ENCODE data around the gene COL18A1. TPM values are rescaled to one million over a fixed set of nuclear protein-coding genes. Genes with fewer than 3 reads are reported as not detected.

The COL18A1 gene
- total and polyA plus RNA-seq, 2 of the 8 experiments (the other 6 are each of a cell fraction or from before 2014, with no cell fraction given) = 145 to 201 TPM

DNA sequence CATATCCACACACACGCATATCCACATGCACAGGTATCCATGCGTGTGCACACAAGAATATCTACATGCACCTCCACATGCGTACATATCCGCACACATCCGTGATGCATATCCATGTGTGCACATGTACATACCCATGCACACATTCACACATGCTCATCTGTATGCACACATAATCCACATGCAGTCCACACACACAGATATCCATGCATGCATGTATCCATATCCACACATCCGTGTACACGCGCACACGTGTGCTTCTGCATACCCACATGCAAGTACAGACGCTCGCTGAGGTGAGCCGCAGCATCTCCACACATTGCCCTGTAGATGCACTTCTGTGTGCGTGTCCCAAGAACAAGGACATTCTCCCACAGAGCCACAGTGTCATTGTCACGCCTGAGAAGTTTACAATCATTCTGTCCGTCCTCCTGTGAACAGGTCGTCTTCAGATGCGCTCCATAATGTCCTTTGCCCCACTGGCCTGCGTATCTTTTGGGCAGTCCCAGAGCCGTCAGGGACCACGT, 43.4 kb downstream of the COL18A1 start:
- H3K36me3 ChIP-seq (ENCODE audit: control insufficient read depth in 2 of 4, insufficient read depth in 4 of 4, low read length in 3 of 4) = peaks cover 0 to 8% (median 3%) of the 10 kb centered on the region in 4 experiments; a peak in 5 of 8 replicates
- no peak overlapping the region for H4K8ac ChIP-seq (ENCODE audit: extremely low read depth, insufficient read depth, low read length)
- no peak overlapping the region for H3K23ac ChIP-seq (ENCODE audit: insufficient read length)
- H3K4me3 ChIP-seq (ENCODE audit: extremely low read depth in 1 of 4, insufficient read depth in 2 of 4, low read depth in 3 of 4, low read length in 4 of 4) = no peak overlapping the region
- no peak overlapping the region for H2BK20ac ChIP-seq (ENCODE audit: low read length)
- H3K4me2 ChIP-seq (ENCODE audit: insufficient read depth in 1 of 2, low read depth in 2 of 2, low read length in 2 of 2) = no peak overlapping the region
- H2BK12ac ChIP-seq (ENCODE audit: low read depth, low read length) = no peak overlapping the region
- H2BK5ac ChIP-seq (ENCODE audit: low read depth, low read length) = no peak overlapping the region
- WGBS, 2 experiments (ENCODE audit: extremely low coverage in 1 of 2, insufficient coverage in 1 of 2, insufficient read length in 1 of 2, insufficient replicate concordance in 2 of 2, low coverage in 1 of 2, low lambda C conversion rate in 2 of 2, missing lambda C conversion rate in 1 of 2) = 96% methylated on average over 17 of the region's 20 CpGs; no CpG with 5 or more reads in 1 of the 2 experiments
- H4K5ac ChIP-seq (ENCODE audit: insufficient read length, low read depth, low read length) = no peak overlapping the region
- peaks cover 29% of the 10 kb centered on the region for H3K79me1 ChIP-seq (ENCODE audit: low read depth, low read length)
- H3K18ac ChIP-seq (ENCODE audit: extremely low read depth, low read length) = no peak overlapping the region
- CTCF ChIA-PET (ENCODE audit: partially characterized antibody) = interaction anchor here (1.4 to 2.0 kb wide), 3 partner anchors 30 to 156 kb away, joined by 3 to 5 read pairs (median 4); no protein-coding TSS in a partner anchor
- no peak overlapping the region for H3K56ac ChIP-seq (replicated peaks; ENCODE audit: insufficient read length, low read depth, low read length)
- peaks cover 19 to 44% of the 10 kb centered on the region in 2 experiments for H4K20me1 ChIP-seq (replicated peaks in 1 of 2; ENCODE audit: control insufficient read depth in 1 of 2, insufficient read depth in 2 of 2, low read length in 2 of 2)
- no peak overlapping the region for H3K4ac ChIP-seq (replicated peaks; ENCODE audit: insufficient read length, low read depth, low read length)
- peaks cover 20 to 87% of the 10 kb centered on the region in 2 experiments for H3K79me2 ChIP-seq (ENCODE audit: control insufficient read depth in 1 of 2, insufficient read depth in 2 of 2, low read length in 2 of 2)
- H3K27ac ChIP-seq (ENCODE audit: low read depth, low read length) = no peak overlapping the region
- H3K23me2 ChIP-seq (ENCODE audit: low read depth, low read length) = peaks cover 4% of the 10 kb centered on the region; the same call in 1 of the 2 replicates
- no peak overlapping the region for H3K9ac ChIP-seq (replicated peaks in 1 of 4; ENCODE audit: extremely low read depth in 1 of 4, low read depth in 3 of 4, low read length in 3 of 4)
- no peaks in the 10 kb centered on the region; a peak in 1 of 7 replicates for H3K4me1 ChIP-seq (replicated peaks in 1 of 4; ENCODE audit: control insufficient read depth in 3 of 4, insufficient read depth in 4 of 4, low read length in 3 of 4)
- no peak overlapping the region for H2AFZ ChIP-seq (ENCODE audit: low read length)
- no peak overlapping the region for H2BK15ac ChIP-seq (ENCODE audit: low read length)
- H2AK5ac ChIP-seq (ENCODE audit: low read depth, low read length) = no peak overlapping the region
- peaks cover 0 to 10% of the 10 kb centered on the region in 2 experiments; a peak in 2 of 4 replicates for H3K9me3 ChIP-seq (ENCODE audit: insufficient read depth in 2 of 2, low read depth in 1 of 2, low read length in 1 of 2)
- no peak overlapping the region for H3K14ac ChIP-seq (ENCODE audit: insufficient read length)
- H2BK120ac ChIP-seq (replicated peaks; ENCODE audit: low read depth, low read length) = no peak overlapping the region
- no peak overlapping the region for H4K91ac ChIP-seq (replicated peaks; ENCODE audit: insufficient read length, low read length)
- POLR2A ChIA-PET (ENCODE audit: partially characterized antibody) = no interaction called here
- no peaks in the 10 kb centered on the region for H3K27me3 ChIP-seq (replicated peaks in 1 of 4; ENCODE audit: control insufficient read depth in 3 of 4, extremely low read depth in 1 of 4, insufficient read depth in 3 of 4, low read length in 3 of 4)
- DNase-seq (ENCODE audit: low read depth in 1 of 2, low spot score in 2 of 2) (no peak), FAIRE-seq (no peak)
- TF ChIP-seq EGR1 (IDR thresholded peaks at IDR 0.05; ENCODE audit: borderline replicate concordance, low read depth, low read length) (no peak), NRF1 (IDR thresholded peaks at IDR 0.05; ENCODE audit: low read depth, low read length) (no peak), SP1 (IDR thresholded peaks at IDR 0.05; ENCODE audit: low read depth, low read length) (no peak), SP4 (IDR thresholded peaks at IDR 0.05; ENCODE audit: low read length) (no peak), SUZ12 (IDR thresholded peaks at IDR 0.05; ENCODE audit: low read length) (no peak), ZNF274 (IDR thresholded peaks at IDR 0.05; ENCODE audit: borderline replicate concordance, extremely low read depth, low read length) (no peak), CTBP2 (IDR thresholded peaks at IDR 0.05; ENCODE audit: borderline replicate concordance, insufficient read depth, insufficient read length, low read length) (no peak), HDAC6 (IDR thresholded peaks at IDR 0.05; ENCODE audit: low read depth, low read length) (no peak), TBP (IDR thresholded peaks at IDR 0.05; ENCODE audit: low read depth, low read length) (no peak), YY1 (IDR thresholded peaks at IDR 0.05; ENCODE audit: low read depth, low read length) (no peak), POLR2AphosphoS5 (IDR thresholded peaks at IDR 0.05; ENCODE audit: low read depth, low read length) (no peak)
- TF ChIP-seq, protein P1, sequence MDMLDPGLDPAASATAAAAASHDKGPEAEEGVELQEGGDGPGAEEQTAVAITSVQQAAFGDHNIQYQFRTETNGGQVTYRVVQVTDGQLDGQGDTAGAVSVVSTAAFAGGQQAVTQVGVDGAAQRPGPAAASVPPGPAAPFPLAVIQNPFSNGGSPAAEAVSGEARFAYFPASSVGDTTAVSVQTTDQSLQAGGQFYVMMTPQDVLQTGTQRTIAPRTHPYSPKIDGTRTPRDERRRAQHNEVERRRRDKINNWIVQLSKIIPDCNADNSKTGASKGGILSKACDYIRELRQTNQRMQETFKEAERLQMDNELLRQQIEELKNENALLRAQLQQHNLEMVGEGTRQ (IDR thresholded peaks at IDR 0.05; ENCODE audit: low read length) = no peak
- TF ChIP-seq, protein P2, sequence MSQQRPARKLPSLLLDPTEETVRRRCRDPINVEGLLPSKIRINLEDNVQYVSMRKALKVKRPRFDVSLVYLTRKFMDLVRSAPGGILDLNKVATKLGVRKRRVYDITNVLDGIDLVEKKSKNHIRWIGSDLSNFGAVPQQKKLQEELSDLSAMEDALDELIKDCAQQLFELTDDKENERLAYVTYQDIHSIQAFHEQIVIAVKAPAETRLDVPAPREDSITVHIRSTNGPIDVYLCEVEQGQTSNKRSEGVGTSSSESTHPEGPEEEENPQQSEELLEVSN (IDR thresholded peaks at IDR 0.05) = no peak

All from H1 (cell line).